ENCODE results near the gene SCNN1G.

The SCNN1G gene

GRCh38 chr16:23196539-23196938, 14.0 kb downstream of the SCNN1G start:
- no peaks in the 10 kb centered on the region for H3K27me3 ChIP-seq (ENCODE audit: insufficient read depth, poor library complexity, severe bottlenecking)
- no peak overlapping the region for H3K4me3 ChIP-seq (ENCODE audit: severe bottlenecking)
- H3K4me1 ChIP-seq (ENCODE audit: insufficient read depth, poor library complexity, severe bottlenecking), result no peaks in the 10 kb centered on the region
- H3K27ac ChIP-seq (ENCODE audit: poor library complexity, severe bottlenecking), result no peak overlapping the region
- DNase-seq (ENCODE audit: low spot score) (no peak), ATAC-seq (ENCODE audit: low read depth) (no peak)
- H3K36me3 ChIP-seq (ENCODE audit: low read depth), result no peaks in the 10 kb centered on the region
- no peak for TF ChIP-seq CTCF (IDR thresholded peaks at IDR 0.05; ENCODE audit: poor library complexity, severe bottlenecking)
- H3K9me3 ChIP-seq (ENCODE audit: severe bottlenecking), result no peaks in the 10 kb centered on the region

GRCh38 chr16:23202166-23202565, 19.6 kb downstream of the SCNN1G start:
- H3K27ac ChIP-seq (ENCODE audit: poor library complexity, severe bottlenecking), result no peak overlapping the region
- H3K27me3 ChIP-seq (ENCODE audit: insufficient read depth, poor library complexity, severe bottlenecking), result no peaks in the 10 kb centered on the region
- no peak overlapping the region for H3K4me3 ChIP-seq (ENCODE audit: severe bottlenecking)
- H3K4me1 ChIP-seq (ENCODE audit: insufficient read depth, poor library complexity, severe bottlenecking), result no peaks in the 10 kb centered on the region
- ATAC-seq (ENCODE audit: low read depth) (no peak), DNase-seq (ENCODE audit: low spot score) (no peak)
- no peaks in the 10 kb centered on the region for H3K36me3 ChIP-seq (ENCODE audit: low read depth)
- no peaks in the 10 kb centered on the region for H3K9me3 ChIP-seq (ENCODE audit: severe bottlenecking)
- TF ChIP-seq CTCF (IDR thresholded peaks at IDR 0.05; ENCODE audit: poor library complexity, severe bottlenecking), result no peak

GRCh38 chr16:23206986-23207385, 24.4 kb downstream of the SCNN1G start:
- no peak overlapping the region for H3K4me3 ChIP-seq (ENCODE audit: severe bottlenecking)
- no peaks in the 10 kb centered on the region for H3K9me3 ChIP-seq (ENCODE audit: severe bottlenecking)
- H3K27ac ChIP-seq (ENCODE audit: poor library complexity, severe bottlenecking), result no peak overlapping the region
- no peaks in the 10 kb centered on the region for H3K4me1 ChIP-seq (ENCODE audit: insufficient read depth, poor library complexity, severe bottlenecking)
- H3K27me3 ChIP-seq (ENCODE audit: insufficient read depth, poor library complexity, severe bottlenecking), result no peaks in the 10 kb centered on the region
- no peaks in the 10 kb centered on the region for H3K36me3 ChIP-seq (ENCODE audit: low read depth)
- no peak for ATAC-seq (ENCODE audit: low read depth)
- TF ChIP-seq CTCF (IDR thresholded peaks at IDR 0.05; ENCODE audit: poor library complexity, severe bottlenecking), result no peak
- DNase-seq (ENCODE audit: low spot score), result no peak

- Histone ChIP-seq H3K36me3 (ENCODE audit: low read depth) (no peaks in the 10 kb centered on the region), H3K4me3 (ENCODE audit: severe bottlenecking) (no peak overlapping the region), H3K27ac (ENCODE audit: poor library complexity, severe bottlenecking) (no peak overlapping the region), H3K9me3 (ENCODE audit: severe bottlenecking) (no peaks in the 10 kb centered on the region), H3K4me1 (ENCODE audit: insufficient read depth, poor library complexity, severe bottlenecking) (no peaks in the 10 kb centered on the region), H3K27me3 (ENCODE audit: insufficient read depth, poor library complexity, severe bottlenecking) (no peaks in the 10 kb centered on the region)
- DNase-seq (ENCODE audit: low spot score) (no peak), ATAC-seq (ENCODE audit: low read depth) (no peak)
- no peak for TF ChIP-seq CTCF (IDR thresholded peaks at IDR 0.05; ENCODE audit: poor library complexity, severe bottlenecking)
These were observed 24.9 kb downstream of the SCNN1G start for GRCh38 chr16:23207485-23207884.

GRCh38 chr16:23209606-23210005, 27.1 kb downstream of the SCNN1G start:
- H3K27ac ChIP-seq (ENCODE audit: poor library complexity, severe bottlenecking), result no peak overlapping the region
- ATAC-seq (ENCODE audit: low read depth) (no peak), DNase-seq (ENCODE audit: low spot score) (no peak)
- no peaks in the 10 kb centered on the region for H3K9me3 ChIP-seq (ENCODE audit: severe bottlenecking)
- H3K4me1 ChIP-seq (ENCODE audit: insufficient read depth, poor library complexity, severe bottlenecking), result no peaks in the 10 kb centered on the region
- H3K36me3 ChIP-seq (ENCODE audit: low read depth), result no peaks in the 10 kb centered on the region
- no peaks in the 10 kb centered on the region for H3K27me3 ChIP-seq (ENCODE audit: insufficient read depth, poor library complexity, severe bottlenecking)
- TF ChIP-seq CTCF (IDR thresholded peaks at IDR 0.05; ENCODE audit: poor library complexity, severe bottlenecking), result no peak
- H3K4me3 ChIP-seq (ENCODE audit: severe bottlenecking), result no peak overlapping the region

Data from RWPE2 (cell line).